H1 (cell line): Measurements from ENCODE around the gene TBL2. TPM values are rescaled to one million over a fixed set of nuclear protein-coding genes. Genes with fewer than 3 reads are reported as not detected.

ENCODE experiments used
- CTCF ChIA-PET: fragments of 300-600 bp; sonication (Branson Sonifier 250); formaldehyde crosslinking; loops from one replicate; lab custom pipeline; 2021; ENCODE audit not compliant: partially characterized antibody; lab: Charles Lee
- POLR2A ChIA-PET: fragments of 300-600 bp; sonication (Branson Sonifier 250); formaldehyde crosslinking; loops from one replicate; lab custom pipeline; 2021; ENCODE audit warnings: inconsistent platforms; ENCODE audit not compliant: partially characterized antibody; lab: Charles Lee
- DNase-seq, 2 experiments: peaks; one replicate each; pipeline versions ENCODE4 v3.0.0 to v3.0.0-alpha.2; 2010 to 2022; ENCODE audit warnings: low spot score in 2 of 2, low read depth in 1 of 2, mixed read lengths in 1 of 2
- FAIRE-seq: peaks from 2 replicates; lab custom pipeline; 2011; peaks lifted over from hg19 to GRCh38; lab: Jason Lieb, UNC
- H2AFZ ChIP-seq: 2 replicates; pipeline ENCODE4 v1.8.1; 2012; ENCODE audit warnings: low read length, inconsistent platforms
- H2AK5ac ChIP-seq: 2 replicates; pipeline ENCODE4 v1.6.1; 2013; ENCODE audit warnings: low read depth, low read length
- H2BK120ac ChIP-seq: replicated peaks from 2 replicates; pipeline ENCODE3; 2013; ENCODE audit warnings: low read depth, low read length, inconsistent platforms
- H2BK12ac ChIP-seq: 2 replicates; pipeline ENCODE4 v1.6.1; 2013; ENCODE audit warnings: low read depth, low read length
- H2BK15ac ChIP-seq: 2 replicates; pipeline ENCODE4 v1.6.1; 2013; ENCODE audit warnings: low read length
- H2BK20ac ChIP-seq: 2 replicates; pipeline ENCODE4 v1.6.1; 2013; ENCODE audit warnings: low read length
- H2BK5ac ChIP-seq: 2 replicates; pipeline ENCODE4 v1.6.1; 2013; ENCODE audit warnings: low read depth, low read length
- H3K14ac ChIP-seq: 2 replicates; pipeline ENCODE4 v1.6.1; 2013; ENCODE audit warnings: inconsistent platforms; ENCODE audit not compliant: insufficient read length
- H3K18ac ChIP-seq: 2 replicates; pipeline ENCODE4 v1.6.1; 2013; ENCODE audit warnings: low read length; ENCODE audit errors: extremely low read depth
- H3K23ac ChIP-seq: 2 replicates; pipeline ENCODE4 v1.6.1; 2013; ENCODE audit warnings: inconsistent platforms; ENCODE audit not compliant: insufficient read length
- H3K23me2 ChIP-seq: 2 replicates; pipeline ENCODE4 v1.6.1; 2013; ENCODE audit warnings: low read depth, low read length
- H3K27ac ChIP-seq: 2 replicates; pipeline ENCODE4 v1.6.1; 2011; ENCODE audit warnings: low read depth, low read length, inconsistent platforms
- H3K27me3 ChIP-seq, 4 experiments: replicated peaks in 1 of 4; 1 replicate in 1 of 4; 2 replicates in 3 of 4; pipeline versions ENCODE4 v1.6.1 to v1.8.1; 2011 to 2013; ENCODE audit warnings: low read length in 3 of 4, mild to moderate bottlenecking in 3 of 4, inconsistent platforms in 2 of 4, mixed read lengths in 2 of 4, moderate library complexity in 1 of 4; ENCODE audit not compliant: control insufficient read depth in 3 of 4, insufficient read depth in 3 of 4; ENCODE audit errors: extremely low read depth in 1 of 4
- H3K36me3 ChIP-seq, 4 experiments: 2 replicates each; pipeline versions ENCODE4 v1.6.1 to v1.8.1; 2011 to 2013; ENCODE audit warnings: mild to moderate bottlenecking in 4 of 4, low read length in 3 of 4, moderate library complexity in 2 of 4, control low read depth in 1 of 4, inconsistent platforms in 1 of 4; ENCODE audit not compliant: insufficient read depth in 4 of 4, control insufficient read depth in 2 of 4
- H3K4ac ChIP-seq: replicated peaks from 2 replicates; pipeline ENCODE3; 2013; ENCODE audit warnings: low read length, low read depth, mixed read lengths, inconsistent platforms; ENCODE audit not compliant: insufficient read length
- H3K4me1 ChIP-seq, 4 experiments: replicated peaks in 1 of 4; 1 replicate in 1 of 4; 2 replicates in 3 of 4; pipeline versions ENCODE4 v1.6.1 to v1.8.1; 2011 to 2013; ENCODE audit warnings: low read length in 3 of 4, inconsistent platforms in 2 of 4, mixed read lengths in 1 of 4; ENCODE audit not compliant: insufficient read depth in 4 of 4, control insufficient read depth in 3 of 4
- H3K4me2 ChIP-seq, 2 experiments: 2 replicates each; pipeline versions ENCODE4 v1.6.1 to v1.8.1; 2011 to 2013; ENCODE audit warnings: low read depth in 2 of 2, low read length in 2 of 2, control low read depth in 1 of 2, inconsistent platforms in 1 of 2, mild to moderate bottlenecking in 1 of 2; ENCODE audit not compliant: insufficient read depth in 1 of 2
- H3K4me3 ChIP-seq, 4 experiments: fragments of 200-600, 300-600 bp in 1 of 4; sonication (generic), shearing (Covaris generic), sonication (Bioruptor Twin) in 1 of 4; 2 replicates each; pipeline versions ENCODE4 v1.5.1 to v1.8.1; 2011 to 2016; ENCODE audit warnings: low read length in 4 of 4, low read depth in 3 of 4, control low read depth in 2 of 4, inconsistent platforms in 2 of 4, mild to moderate bottlenecking in 2 of 4, mixed read lengths in 1 of 4, moderate library complexity in 1 of 4; ENCODE audit not compliant: insufficient read depth in 2 of 4; ENCODE audit errors: extremely low read depth in 1 of 4
- H3K56ac ChIP-seq: replicated peaks from 2 replicates; pipeline ENCODE3; 2013; ENCODE audit warnings: low read depth, mild to moderate bottlenecking, mixed read lengths, low read length, inconsistent platforms; ENCODE audit not compliant: insufficient read length
- H3K79me1 ChIP-seq: 2 replicates; pipeline ENCODE4 v1.6.1; 2013; ENCODE audit warnings: low read depth, low read length, control low read depth
- H3K79me2 ChIP-seq, 2 experiments: 2 replicates each; pipeline versions ENCODE4 v1.6.1 to v1.8.1; 2012 to 2013; ENCODE audit warnings: low read length in 2 of 2, mild to moderate bottlenecking in 2 of 2, inconsistent platforms in 1 of 2; ENCODE audit not compliant: insufficient read depth in 2 of 2, control insufficient read depth in 1 of 2
- H3K9ac ChIP-seq, 4 experiments: replicated peaks in 1 of 4; 1 replicate in 1 of 4; 2 replicates in 3 of 4; pipeline versions ENCODE4 v1.6.1 to v1.8.1; 2011 to 2013; ENCODE audit warnings: low read depth in 3 of 4, low read length in 3 of 4, control low read depth in 2 of 4, mild to moderate bottlenecking in 2 of 4, moderate library complexity in 2 of 4, inconsistent platforms in 1 of 4; ENCODE audit errors: extremely low read depth in 1 of 4
- H3K9me3 ChIP-seq, 2 experiments: 2 replicates each; pipeline versions ENCODE4 v1.6.1 to v1.8.1; 2012 to 2013; ENCODE audit warnings: mild to moderate bottlenecking in 2 of 2, moderate library complexity in 2 of 2, control low read depth in 1 of 2, inconsistent platforms in 1 of 2, low read depth in 1 of 2, low read length in 1 of 2, mixed read lengths in 1 of 2; ENCODE audit not compliant: insufficient read depth in 2 of 2
- H4K20me1 ChIP-seq, 2 experiments: replicated peaks in 1 of 2; 2 replicates each; pipeline versions ENCODE3 to v1.8.1; 2011 to 2013; ENCODE audit warnings: inconsistent platforms in 2 of 2, low read length in 2 of 2, mild to moderate bottlenecking in 1 of 2; ENCODE audit not compliant: insufficient read depth in 2 of 2, control insufficient read depth in 1 of 2
- H4K5ac ChIP-seq: 2 replicates; pipeline ENCODE4 v1.6.1; 2013; ENCODE audit warnings: low read length, low read depth, mixed read lengths, inconsistent platforms; ENCODE audit not compliant: insufficient read length
- H4K8ac ChIP-seq: 2 replicates; pipeline ENCODE4 v1.8.0; 2013; ENCODE audit warnings: mild to moderate bottlenecking, moderate library complexity, low read length, inconsistent platforms; ENCODE audit not compliant: insufficient read depth; ENCODE audit errors: extremely low read depth
- H4K91ac ChIP-seq: replicated peaks from 2 replicates; pipeline ENCODE3; 2013; ENCODE audit warnings: low read length, mixed read lengths, inconsistent platforms; ENCODE audit not compliant: insufficient read length
- ASH2L ChIP-seq: fragments of 200-600, 300-600 bp; sonication (generic); IDR thresholded peaks from one replicate; pipeline ENCODE4 v1.7.1; 2017; ENCODE audit warnings: low read length
- ATF3 ChIP-seq: IDR thresholded peaks from 2 replicates; pipeline ENCODE4 v1.6.1; 2011; ENCODE audit warnings: low read depth, mild to moderate bottlenecking, low read length; ENCODE audit not compliant: insufficient read depth
- BRCA1 ChIP-seq: IDR thresholded peaks from 2 replicates; pipeline ENCODE4 v1.6.1; 2012; ENCODE audit warnings: low read depth, low read length, improper control_type of control experiment
- EP300 ChIP-seq, 2 experiments: IDR thresholded peaks; 1 replicate in 1 of 2; 2 replicates in 1 of 2; pipeline ENCODE4 v1.6.1; 2011 to 2012; ENCODE audit warnings: low read depth in 2 of 2, low read length in 2 of 2, mild to moderate bottlenecking in 2 of 2, borderline replicate concordance in 1 of 2, inconsistent platforms in 1 of 2, moderate library complexity in 1 of 2
- KDM1A ChIP-seq: fragments of 200-600, 300-600 bp; sonication (generic); IDR thresholded peaks from 2 replicates; pipeline ENCODE4 v1.7.1; 2016; ENCODE audit warnings: mild to moderate bottlenecking, low read length, borderline replicate concordance
- KDM5A ChIP-seq: fragments of 200-600 bp; IDR thresholded peaks from 2 replicates; pipeline ENCODE4 v1.7.1; 2012; ENCODE audit warnings: mild to moderate bottlenecking, low read length, inconsistent platforms, mixed read lengths
- NANOG ChIP-seq: IDR thresholded peaks from 2 replicates; pipeline ENCODE4 v1.6.1; 2011; ENCODE audit warnings: low read length, low read depth, mild to moderate bottlenecking, inconsistent platforms; ENCODE audit not compliant: insufficient read depth, poor library complexity, severe bottlenecking
- SP1 ChIP-seq: IDR thresholded peaks from 2 replicates; pipeline ENCODE4 v1.6.1; 2011; ENCODE audit warnings: low read depth, low read length
- WGBS, 2 experiments: shearing (Covaris generic) in 1 of 2; methylation state at CpG; one replicate each; pipeline versions ENCODE4 v1.1.6 to v1.1.7; 2013 to 2015; ENCODE audit warnings: low lambda C conversion rate in 2 of 2, mixed read lengths in 2 of 2, inconsistent platforms in 1 of 2, low coverage in 1 of 2, missing lambda C conversion rate in 1 of 2; ENCODE audit not compliant: insufficient replicate concordance in 2 of 2, insufficient coverage in 1 of 2, insufficient read length in 1 of 2; ENCODE audit errors: extremely low coverage in 1 of 2, missing lambda C conversion rate in 1 of 2; 5-methylcytosine and 5-hydroxymethylcytosine counted together
- polyA plus RNA-seq, 7 experiments: library from polyadenylated mRNA; depleted of rRNA in 3 of 7; stranded (reverse) in 5 of 7; unstranded in 2 of 7; fragments of >200 nt in 5 of 7; fragments of 200-250 nt in 2 of 7; gene quantifications; 1 replicate in 5 of 7; 2 replicates in 1 of 7; 4 replicates in 1 of 7; pipeline versions ENCODE4 v1.2.1 to v1.2.3, GENCODE V29; 2011 to 2013; ENCODE audit warnings: missing spikeins in 2 of 7, mixed read lengths in 2 of 7
- total RNA-seq: library from RNA; stranded (reverse); fragmentation: NEBNext Ultra II Directional; extraction: Animal tissue kit (Norgen Biotek cat#: 25700); gene quantifications from 2 replicates; pipeline ENCODE4 v1.2.1, GENCODE V29; 2021

The TBL2 gene
- total and polyA plus RNA-seq, 2 of the 8 experiments (the other 6 are each of a cell fraction or from before 2014, with no cell fraction given): 25.8 to 29.7 TPM

- Histone ChIP-seq H3K27me3 (no peaks in the 10 kb centered on the region), H2BK5ac (no peak overlapping the region; the same call in 1 of the 2 replicates), H4K20me1 (peaks cover 0 to 6% of the 10 kb centered on the region in 2 experiments), H3K36me3 (peaks cover 13 to 36% (median 24%) of the 10 kb centered on the region in 4 experiments), H3K9me3 (no peaks in the 10 kb centered on the region), H3K27ac (no peak overlapping the region), H3K79me2 (no peaks in the 10 kb centered on the region), H3K18ac (no peak overlapping the region), H2BK120ac (no peak overlapping the region), H4K91ac (no peak overlapping the region), H2BK12ac (no peak overlapping the region), H3K23ac (no peak overlapping the region), H2AFZ (no peak overlapping the region), H3K9ac (no peak overlapping the region), H3K4ac (no peak overlapping the region), H4K8ac (no peak overlapping the region), H3K4me1 (peaks cover 0 to 2% (median 1%) of the 10 kb centered on the region in 4 experiments; a peak in 3 of 7 replicates), H2BK20ac (no peak overlapping the region), H4K5ac (no peak overlapping the region), H3K79me1 (no peaks in the 10 kb centered on the region), H3K4me3 (no peak overlapping the region), H3K56ac (no peak overlapping the region), H3K4me2 (no peak overlapping the region), H2AK5ac (no peak overlapping the region), H3K23me2 (no peaks in the 10 kb centered on the region), H2BK15ac (no peak overlapping the region), H3K14ac (no peak overlapping the region)
- DNase-seq: no peak
- POLR2A ChIA-PET: interaction anchor here (3.0 to 5.8 kb wide), 2 partner anchors 9 to 10 kb away, joined by 15 to 39 read pairs; partner anchors contain the start of genes BCL7B and TBL2
- no peak for FAIRE-seq
- no peak for TF ChIP-seq EP300 (IDR thresholded peaks at IDR 0.05; ENCODE audit: borderline replicate concordance in 1 of 2, low read depth in 2 of 2, low read length in 2 of 2)
- TF ChIP-seq NANOG: no peak
- TF ChIP-seq ASH2L: no peak
- no peak for TF ChIP-seq KDM5A
- no peak for TF ChIP-seq KDM1A
- no peak for TF ChIP-seq ATF3
- no peak for TF ChIP-seq BRCA1
- no peak for TF ChIP-seq SP1
- CTCF ChIA-PET: interaction anchor here (0.8 to 2.3 kb wide), 4 partner anchors 29 to 123 kb away, joined by 3 to 6 read pairs (median 4); no protein-coding TSS in a partner anchor
- 92% methylated on average over 11 of the region's 12 CpGs; no CpG with 5 or more reads in 1 of the 2 experiments for WGBS, 2 experiments
Measured at GRCh38 chr7:73567846-73568685, 10.3 kb downstream of the TBL2 start.
